ENCODE data around the gene IL21.

IL21 gene

GRCh38 chr4:122652379-122652778 lies 31.5 kb upstream of the IL21 start:
- no peak overlapping the region for H3K4me3 ChIP-seq (ENCODE audit: low read depth, low read length)
- TF ChIP-seq CTCF (IDR thresholded peaks at IDR 0.05; ENCODE audit: low read depth, low read length): peak; percentile 50; the same call in 1 of the 2 replicates

DNA sequence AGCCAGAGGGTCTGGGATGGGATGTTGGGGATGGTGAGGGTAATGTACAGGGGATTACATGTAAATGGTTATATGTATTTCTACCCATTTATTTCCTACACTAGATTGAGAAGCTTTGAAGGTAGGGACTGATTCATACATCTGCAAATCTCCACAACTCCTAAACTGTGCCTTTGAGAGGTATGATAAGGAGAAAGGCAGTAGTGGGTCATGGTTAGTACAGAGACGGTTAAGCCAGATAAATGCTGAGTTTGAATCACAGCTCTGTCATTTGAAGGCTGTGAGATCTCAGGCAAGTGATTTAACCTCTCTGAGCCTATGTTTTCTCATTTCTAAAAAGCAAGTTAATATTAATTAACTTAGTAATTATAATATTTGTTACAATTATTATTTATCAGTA lies 29.3 kb upstream of the IL21 start:
- no peak overlapping the region for H3K4me3 ChIP-seq (ENCODE audit: low read depth, low read length)
- TF ChIP-seq CTCF (IDR thresholded peaks at IDR 0.05; ENCODE audit: low read depth, low read length): no peak

- no peak overlapping the region for H3K4me3 ChIP-seq (ENCODE audit: low read depth, low read length)
- TF ChIP-seq CTCF (IDR thresholded peaks at IDR 0.05; ENCODE audit: low read depth, low read length): no peak
These were observed 26.8 kb upstream of the IL21 start for GRCh38 chr4:122647656-122648055.

DNA sequence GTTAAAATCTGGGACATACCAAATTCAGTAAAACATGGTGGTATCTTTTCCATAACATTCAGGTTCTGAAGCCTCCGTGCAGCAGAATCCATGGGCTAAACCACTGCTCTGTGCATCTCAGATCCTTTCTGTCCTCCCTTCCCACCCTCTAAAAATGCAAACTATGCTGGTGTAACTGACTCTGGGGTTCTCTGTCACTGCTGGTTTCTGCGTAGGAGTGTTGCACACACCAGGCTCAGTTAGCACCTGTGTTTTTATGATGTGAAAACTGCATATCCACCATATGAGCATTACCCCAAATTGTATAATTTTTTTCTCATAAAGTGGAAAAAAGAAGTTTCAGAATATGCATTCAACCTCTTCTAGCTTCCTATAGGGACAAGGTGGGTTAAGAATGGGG lies 22.4 kb upstream of the IL21 start:
- TF ChIP-seq CTCF (IDR thresholded peaks at IDR 0.05; ENCODE audit: low read depth, low read length): no peak
- H3K4me3 ChIP-seq (ENCODE audit: low read depth, low read length): no peak overlapping the region

- H3K4me3 ChIP-seq (ENCODE audit: low read depth, low read length): no peak overlapping the region
- TF ChIP-seq CTCF (IDR thresholded peaks at IDR 0.05; ENCODE audit: low read depth, low read length): no peak
These were observed 18.3 kb upstream of the IL21 start for GRCh38 chr4:122639181-122639580.

GRCh38 chr4:122636697-122637096 lies 15.8 kb upstream of the IL21 start:
- no peak for TF ChIP-seq CTCF (IDR thresholded peaks at IDR 0.05; ENCODE audit: low read depth, low read length)
- H3K4me3 ChIP-seq (ENCODE audit: low read depth, low read length): no peak overlapping the region

- no peak for TF ChIP-seq CTCF (IDR thresholded peaks at IDR 0.05; ENCODE audit: low read depth, low read length)
- H3K4me3 ChIP-seq (ENCODE audit: low read depth, low read length): no peak overlapping the region
These were observed 14.3 kb upstream of the IL21 start for GRCh38 chr4:122635205-122635604.

All from WI38 (cell line).